H1 (cell line): Measurements from ENCODE around the gene REXO5. TPM values are rescaled to one million over a fixed set of nuclear protein-coding genes. Genes with fewer than 3 reads are reported as not detected.

ENCODE experiments used
- CTCF ChIA-PET: fragments of 300-600 bp; sonication (Branson Sonifier 250); formaldehyde crosslinking; loops from one replicate; lab custom pipeline; 2021; ENCODE audit not compliant: partially characterized antibody; lab: Charles Lee
- POLR2A ChIA-PET: fragments of 300-600 bp; sonication (Branson Sonifier 250); formaldehyde crosslinking; loops from one replicate; lab custom pipeline; 2021; ENCODE audit warnings: inconsistent platforms; ENCODE audit not compliant: partially characterized antibody; lab: Charles Lee
- DNase-seq, 2 experiments: peaks; one replicate each; pipeline versions ENCODE4 v3.0.0 to v3.0.0-alpha.2; 2010 to 2022; ENCODE audit warnings: low spot score in 2 of 2, low read depth in 1 of 2, mixed read lengths in 1 of 2
- FAIRE-seq: peaks from 2 replicates; lab custom pipeline; 2011; peaks lifted over from hg19 to GRCh38; lab: Jason Lieb, UNC
- H2AFZ ChIP-seq: 2 replicates; pipeline ENCODE4 v1.8.1; 2012; ENCODE audit warnings: low read length, inconsistent platforms
- H2AK5ac ChIP-seq: 2 replicates; pipeline ENCODE4 v1.6.1; 2013; ENCODE audit warnings: low read depth, low read length
- H2BK120ac ChIP-seq: replicated peaks from 2 replicates; pipeline ENCODE3; 2013; ENCODE audit warnings: low read depth, low read length, inconsistent platforms
- H2BK12ac ChIP-seq: 2 replicates; pipeline ENCODE4 v1.6.1; 2013; ENCODE audit warnings: low read depth, low read length
- H2BK15ac ChIP-seq: 2 replicates; pipeline ENCODE4 v1.6.1; 2013; ENCODE audit warnings: low read length
- H2BK20ac ChIP-seq: 2 replicates; pipeline ENCODE4 v1.6.1; 2013; ENCODE audit warnings: low read length
- H2BK5ac ChIP-seq: 2 replicates; pipeline ENCODE4 v1.6.1; 2013; ENCODE audit warnings: low read depth, low read length
- H3K14ac ChIP-seq: 2 replicates; pipeline ENCODE4 v1.6.1; 2013; ENCODE audit warnings: inconsistent platforms; ENCODE audit not compliant: insufficient read length
- H3K18ac ChIP-seq: 2 replicates; pipeline ENCODE4 v1.6.1; 2013; ENCODE audit warnings: low read length; ENCODE audit errors: extremely low read depth
- H3K23ac ChIP-seq: 2 replicates; pipeline ENCODE4 v1.6.1; 2013; ENCODE audit warnings: inconsistent platforms; ENCODE audit not compliant: insufficient read length
- H3K23me2 ChIP-seq: 2 replicates; pipeline ENCODE4 v1.6.1; 2013; ENCODE audit warnings: low read depth, low read length
- H3K27ac ChIP-seq: 2 replicates; pipeline ENCODE4 v1.6.1; 2011; ENCODE audit warnings: low read depth, low read length, inconsistent platforms
- H3K27me3 ChIP-seq, 4 experiments: replicated peaks in 1 of 4; 1 replicate in 1 of 4; 2 replicates in 3 of 4; pipeline versions ENCODE4 v1.6.1 to v1.8.1; 2011 to 2013; ENCODE audit warnings: low read length in 3 of 4, mild to moderate bottlenecking in 3 of 4, inconsistent platforms in 2 of 4, mixed read lengths in 2 of 4, moderate library complexity in 1 of 4; ENCODE audit not compliant: control insufficient read depth in 3 of 4, insufficient read depth in 3 of 4; ENCODE audit errors: extremely low read depth in 1 of 4
- H3K36me3 ChIP-seq, 4 experiments: 2 replicates each; pipeline versions ENCODE4 v1.6.1 to v1.8.1; 2011 to 2013; ENCODE audit warnings: mild to moderate bottlenecking in 4 of 4, low read length in 3 of 4, moderate library complexity in 2 of 4, control low read depth in 1 of 4, inconsistent platforms in 1 of 4; ENCODE audit not compliant: insufficient read depth in 4 of 4, control insufficient read depth in 2 of 4
- H3K4ac ChIP-seq: replicated peaks from 2 replicates; pipeline ENCODE3; 2013; ENCODE audit warnings: low read length, low read depth, mixed read lengths, inconsistent platforms; ENCODE audit not compliant: insufficient read length
- H3K4me1 ChIP-seq, 4 experiments: replicated peaks in 1 of 4; 1 replicate in 1 of 4; 2 replicates in 3 of 4; pipeline versions ENCODE4 v1.6.1 to v1.8.1; 2011 to 2013; ENCODE audit warnings: low read length in 3 of 4, inconsistent platforms in 2 of 4, mixed read lengths in 1 of 4; ENCODE audit not compliant: insufficient read depth in 4 of 4, control insufficient read depth in 3 of 4
- H3K4me2 ChIP-seq, 2 experiments: 2 replicates each; pipeline versions ENCODE4 v1.6.1 to v1.8.1; 2011 to 2013; ENCODE audit warnings: low read depth in 2 of 2, low read length in 2 of 2, control low read depth in 1 of 2, inconsistent platforms in 1 of 2, mild to moderate bottlenecking in 1 of 2; ENCODE audit not compliant: insufficient read depth in 1 of 2
- H3K4me3 ChIP-seq, 4 experiments: fragments of 200-600, 300-600 bp in 1 of 4; sonication (generic), shearing (Covaris generic), sonication (Bioruptor Twin) in 1 of 4; 2 replicates each; pipeline versions ENCODE4 v1.5.1 to v1.8.1; 2011 to 2016; ENCODE audit warnings: low read length in 4 of 4, low read depth in 3 of 4, control low read depth in 2 of 4, inconsistent platforms in 2 of 4, mild to moderate bottlenecking in 2 of 4, mixed read lengths in 1 of 4, moderate library complexity in 1 of 4; ENCODE audit not compliant: insufficient read depth in 2 of 4; ENCODE audit errors: extremely low read depth in 1 of 4
- H3K56ac ChIP-seq: replicated peaks from 2 replicates; pipeline ENCODE3; 2013; ENCODE audit warnings: low read depth, mild to moderate bottlenecking, mixed read lengths, low read length, inconsistent platforms; ENCODE audit not compliant: insufficient read length
- H3K79me1 ChIP-seq: 2 replicates; pipeline ENCODE4 v1.6.1; 2013; ENCODE audit warnings: low read depth, low read length, control low read depth
- H3K79me2 ChIP-seq, 2 experiments: 2 replicates each; pipeline versions ENCODE4 v1.6.1 to v1.8.1; 2012 to 2013; ENCODE audit warnings: low read length in 2 of 2, mild to moderate bottlenecking in 2 of 2, inconsistent platforms in 1 of 2; ENCODE audit not compliant: insufficient read depth in 2 of 2, control insufficient read depth in 1 of 2
- H3K9ac ChIP-seq, 4 experiments: replicated peaks in 1 of 4; 1 replicate in 1 of 4; 2 replicates in 3 of 4; pipeline versions ENCODE4 v1.6.1 to v1.8.1; 2011 to 2013; ENCODE audit warnings: low read depth in 3 of 4, low read length in 3 of 4, control low read depth in 2 of 4, mild to moderate bottlenecking in 2 of 4, moderate library complexity in 2 of 4, inconsistent platforms in 1 of 4; ENCODE audit errors: extremely low read depth in 1 of 4
- H3K9me3 ChIP-seq, 2 experiments: 2 replicates each; pipeline versions ENCODE4 v1.6.1 to v1.8.1; 2012 to 2013; ENCODE audit warnings: mild to moderate bottlenecking in 2 of 2, moderate library complexity in 2 of 2, control low read depth in 1 of 2, inconsistent platforms in 1 of 2, low read depth in 1 of 2, low read length in 1 of 2, mixed read lengths in 1 of 2; ENCODE audit not compliant: insufficient read depth in 2 of 2
- H4K20me1 ChIP-seq, 2 experiments: replicated peaks in 1 of 2; 2 replicates each; pipeline versions ENCODE3 to v1.8.1; 2011 to 2013; ENCODE audit warnings: inconsistent platforms in 2 of 2, low read length in 2 of 2, mild to moderate bottlenecking in 1 of 2; ENCODE audit not compliant: insufficient read depth in 2 of 2, control insufficient read depth in 1 of 2
- H4K5ac ChIP-seq: 2 replicates; pipeline ENCODE4 v1.6.1; 2013; ENCODE audit warnings: low read length, low read depth, mixed read lengths, inconsistent platforms; ENCODE audit not compliant: insufficient read length
- H4K8ac ChIP-seq: 2 replicates; pipeline ENCODE4 v1.8.0; 2013; ENCODE audit warnings: mild to moderate bottlenecking, moderate library complexity, low read length, inconsistent platforms; ENCODE audit not compliant: insufficient read depth; ENCODE audit errors: extremely low read depth
- H4K91ac ChIP-seq: replicated peaks from 2 replicates; pipeline ENCODE3; 2013; ENCODE audit warnings: low read length, mixed read lengths, inconsistent platforms; ENCODE audit not compliant: insufficient read length
- CTBP2 ChIP-seq: IDR thresholded peaks from 2 replicates; pipeline ENCODE4 v1.7.0; 2011; ENCODE audit warnings: borderline replicate concordance, mild to moderate bottlenecking, moderate library complexity, mixed read lengths, low read length; ENCODE audit not compliant: insufficient read depth, insufficient read length
- EGR1 ChIP-seq: IDR thresholded peaks from 2 replicates; pipeline ENCODE4 v1.6.1; 2011; ENCODE audit warnings: low read depth, low read length, borderline replicate concordance
- EP300 ChIP-seq, 2 experiments: IDR thresholded peaks; 1 replicate in 1 of 2; 2 replicates in 1 of 2; pipeline ENCODE4 v1.6.1; 2011 to 2012; ENCODE audit warnings: low read depth in 2 of 2, low read length in 2 of 2, mild to moderate bottlenecking in 2 of 2, borderline replicate concordance in 1 of 2, inconsistent platforms in 1 of 2, moderate library complexity in 1 of 2
- HDAC6 ChIP-seq: IDR thresholded peaks from one replicate; pipeline ENCODE4 v1.7.1; 2012; ENCODE audit warnings: low read depth, mild to moderate bottlenecking, inconsistent platforms, low read length, moderate library complexity
- JUN ChIP-seq: IDR thresholded peaks from 2 replicates; pipeline ENCODE4 v1.6.1; 2011; ENCODE audit warnings: low read depth, mild to moderate bottlenecking, improper control_type of control experiment, low read length
- KDM4A ChIP-seq: IDR thresholded peaks from one replicate; pipeline ENCODE4 v1.7.1; 2012; ENCODE audit warnings: low read depth, mild to moderate bottlenecking, moderate library complexity, low read length, inconsistent platforms; ENCODE audit not compliant: severe bottlenecking
- RNF2 ChIP-seq: fragments of 200-900, 300-1000 bp; sonication (generic); IDR thresholded peaks from 2 replicates; pipeline ENCODE4 v1.7.1; 2016; ENCODE audit warnings: borderline replicate concordance, low read depth, mild to moderate bottlenecking, antibody characterized with exemption, low read length; ENCODE audit not compliant: poor library complexity, severe bottlenecking; ENCODE audit errors: missing control alignments
- SP2 ChIP-seq: IDR thresholded peaks from 2 replicates; pipeline ENCODE4 v1.6.1; 2012; ENCODE audit warnings: mild to moderate bottlenecking, low read length, inconsistent platforms
- SRF ChIP-seq: IDR thresholded peaks from 2 replicates; pipeline ENCODE4 v1.6.1; 2011; ENCODE audit warnings: mild to moderate bottlenecking, low read depth, low read length, moderate library complexity
- TAF7 ChIP-seq: optimal IDR thresholded peaks from 2 replicates; pipeline ENCODE3; 2011; ENCODE audit warnings: low read depth, mild to moderate bottlenecking, inconsistent platforms, low read length, moderate library complexity, borderline replicate concordance
- WGBS, 2 experiments: shearing (Covaris generic) in 1 of 2; methylation state at CpG; one replicate each; pipeline versions ENCODE4 v1.1.6 to v1.1.7; 2013 to 2015; ENCODE audit warnings: low lambda C conversion rate in 2 of 2, mixed read lengths in 2 of 2, inconsistent platforms in 1 of 2, low coverage in 1 of 2, missing lambda C conversion rate in 1 of 2; ENCODE audit not compliant: insufficient replicate concordance in 2 of 2, insufficient coverage in 1 of 2, insufficient read length in 1 of 2; ENCODE audit errors: extremely low coverage in 1 of 2, missing lambda C conversion rate in 1 of 2; 5-methylcytosine and 5-hydroxymethylcytosine counted together
- polyA plus RNA-seq, 7 experiments: library from polyadenylated mRNA; depleted of rRNA in 3 of 7; stranded (reverse) in 5 of 7; unstranded in 2 of 7; fragments of >200 nt in 5 of 7; fragments of 200-250 nt in 2 of 7; gene quantifications; 1 replicate in 5 of 7; 2 replicates in 1 of 7; 4 replicates in 1 of 7; pipeline versions ENCODE4 v1.2.1 to v1.2.3, GENCODE V29; 2011 to 2013; ENCODE audit warnings: missing spikeins in 2 of 7, mixed read lengths in 2 of 7
- total RNA-seq: library from RNA; stranded (reverse); fragmentation: NEBNext Ultra II Directional; extraction: Animal tissue kit (Norgen Biotek cat#: 25700); gene quantifications from 2 replicates; pipeline ENCODE4 v1.2.1, GENCODE V29; 2021
- TF ChIP-seq, protein P1 (sequence below), 3 experiments: IDR thresholded peaks; 1 replicate in 2 of 3; 2 replicates in 1 of 3; pipeline versions ENCODE4 v1.5.1 to v1.6.1; 2011; ENCODE audit warnings: low read length in 3 of 3, mild to moderate bottlenecking in 3 of 3, inconsistent platforms in 2 of 3, low read depth in 1 of 3, moderate library complexity in 1 of 3; ENCODE audit not compliant: insufficient read depth in 1 of 3; ENCODE audit errors: control extremely low read depth in 1 of 3

The REXO5 gene
- total and polyA plus RNA-seq, 2 of the 8 experiments (the other 6 are each of a cell fraction or from before 2014, with no cell fraction given) = 2.4 to 8.9 TPM

DNA sequence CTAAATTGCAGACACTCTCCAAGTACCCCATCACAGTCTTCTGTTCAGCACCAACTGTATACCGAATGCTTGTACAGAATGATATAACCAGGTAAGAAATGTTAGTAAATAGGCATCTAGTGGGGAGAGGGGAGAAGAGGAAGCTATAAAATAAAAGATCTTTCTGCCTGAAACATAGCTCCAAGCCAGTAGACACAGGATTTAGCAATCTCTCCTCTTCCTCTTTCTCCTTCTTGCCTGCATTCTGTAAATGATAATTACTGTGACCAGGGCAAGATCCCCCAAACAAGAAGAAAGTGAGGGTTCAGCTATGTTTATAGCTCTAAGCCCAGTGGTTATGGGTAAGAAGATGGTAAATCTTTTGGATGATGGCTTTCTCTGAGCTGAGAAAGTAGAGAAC lies 24.6 kb upstream of the REXO5 start:
- H3K9me3 ChIP-seq = no peaks in the 10 kb centered on the region
- no peak for FAIRE-seq
- H2BK15ac ChIP-seq = no peak overlapping the region
- 88% methylated on average over 1 of the region's 1 CpG; no CpG with 5 or more reads in 1 of the 2 experiments for whole genome bisulfite sequencing, 2 experiments
- H3K36me3 ChIP-seq = no peaks in the 10 kb centered on the region
- ChIA-PET POLR2A (no interaction called here), CTCF (no interaction called here)
- H3K14ac ChIP-seq = no peak overlapping the region
- no peaks in the 10 kb centered on the region for H3K27me3 ChIP-seq
- no peaks in the 10 kb centered on the region for H4K20me1 ChIP-seq
- H2AFZ ChIP-seq = no peak overlapping the region
- H2BK20ac ChIP-seq = no peak overlapping the region
- H2BK5ac ChIP-seq = no peak overlapping the region
- no peaks in the 10 kb centered on the region for H3K79me1 ChIP-seq
- H3K4ac ChIP-seq = no peak overlapping the region
- H3K79me2 ChIP-seq = no peaks in the 10 kb centered on the region
- H2BK120ac ChIP-seq = no peak overlapping the region
- no peak overlapping the region for H2AK5ac ChIP-seq
- no peak overlapping the region for H4K5ac ChIP-seq
- H4K8ac ChIP-seq = no peak overlapping the region
- no peak for DNase-seq
- H2BK12ac ChIP-seq = no peak overlapping the region
- H3K4me1 ChIP-seq = no peaks in the 10 kb centered on the region
- no peak overlapping the region for H3K4me3 ChIP-seq
- H3K18ac ChIP-seq = no peak overlapping the region
- no peak overlapping the region for H3K27ac ChIP-seq
- no peak overlapping the region for H4K91ac ChIP-seq
- no peak overlapping the region for H3K4me2 ChIP-seq
- no peaks in the 10 kb centered on the region for H3K23me2 ChIP-seq
- no peak overlapping the region for H3K9ac ChIP-seq
- H3K23ac ChIP-seq = no peak overlapping the region
- H3K56ac ChIP-seq = no peak overlapping the region
- TF ChIP-seq EGR1 (no peak), RNF2 (no peak), HDAC6 (no peak), JUN (no peak), TAF7 (no peak), SP2 (no peak), SRF (no peak), EP300 (IDR thresholded peaks at IDR 0.05; ENCODE audit: borderline replicate concordance in 1 of 2, low read depth in 2 of 2, low read length in 2 of 2) (no peak), KDM4A (no peak), CTBP2 (no peak)
- TF ChIP-seq, protein P1, sequence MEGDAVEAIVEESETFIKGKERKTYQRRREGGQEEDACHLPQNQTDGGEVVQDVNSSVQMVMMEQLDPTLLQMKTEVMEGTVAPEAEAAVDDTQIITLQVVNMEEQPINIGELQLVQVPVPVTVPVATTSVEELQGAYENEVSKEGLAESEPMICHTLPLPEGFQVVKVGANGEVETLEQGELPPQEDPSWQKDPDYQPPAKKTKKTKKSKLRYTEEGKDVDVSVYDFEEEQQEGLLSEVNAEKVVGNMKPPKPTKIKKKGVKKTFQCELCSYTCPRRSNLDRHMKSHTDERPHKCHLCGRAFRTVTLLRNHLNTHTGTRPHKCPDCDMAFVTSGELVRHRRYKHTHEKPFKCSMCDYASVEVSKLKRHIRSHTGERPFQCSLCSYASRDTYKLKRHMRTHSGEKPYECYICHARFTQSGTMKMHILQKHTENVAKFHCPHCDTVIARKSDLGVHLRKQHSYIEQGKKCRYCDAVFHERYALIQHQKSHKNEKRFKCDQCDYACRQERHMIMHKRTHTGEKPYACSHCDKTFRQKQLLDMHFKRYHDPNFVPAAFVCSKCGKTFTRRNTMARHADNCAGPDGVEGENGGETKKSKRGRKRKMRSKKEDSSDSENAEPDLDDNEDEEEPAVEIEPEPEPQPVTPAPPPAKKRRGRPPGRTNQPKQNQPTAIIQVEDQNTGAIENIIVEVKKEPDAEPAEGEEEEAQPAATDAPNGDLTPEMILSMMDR (IDR thresholded peaks at IDR 0.05; ENCODE audit: control extremely low read depth in 1 of 3, insufficient read depth in 1 of 3, low read depth in 1 of 3, low read length in 3 of 3) = no peak
